ENCODE measurements around the gene NCF2.

NCF2 gene, protein sequence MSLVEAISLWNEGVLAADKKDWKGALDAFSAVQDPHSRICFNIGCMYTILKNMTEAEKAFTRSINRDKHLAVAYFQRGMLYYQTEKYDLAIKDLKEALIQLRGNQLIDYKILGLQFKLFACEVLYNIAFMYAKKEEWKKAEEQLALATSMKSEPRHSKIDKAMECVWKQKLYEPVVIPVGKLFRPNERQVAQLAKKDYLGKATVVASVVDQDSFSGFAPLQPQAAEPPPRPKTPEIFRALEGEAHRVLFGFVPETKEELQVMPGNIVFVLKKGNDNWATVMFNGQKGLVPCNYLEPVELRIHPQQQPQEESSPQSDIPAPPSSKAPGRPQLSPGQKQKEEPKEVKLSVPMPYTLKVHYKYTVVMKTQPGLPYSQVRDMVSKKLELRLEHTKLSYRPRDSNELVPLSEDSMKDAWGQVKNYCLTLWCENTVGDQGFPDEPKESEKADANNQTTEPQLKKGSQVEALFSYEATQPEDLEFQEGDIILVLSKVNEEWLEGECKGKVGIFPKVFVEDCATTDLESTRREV

GRCh38 chr1:183590244-183591191 is at the start of gene NCF2:
TSS of gene NCF2 (minus strand) at chr1:183590459. CDS start at chr1:183590329, 130 bp downstream.
- H3K4me3 ChIP-seq (ENCODE audit: low read depth, low read length): no peak within 1 kb of the TSS
- in situ Hi-C loops (cut with HindIII; ENCODE audit: low pct_ligation_motif_present, low sequenced_read_pairs): no loop called here
- no peak for DNase-seq
- no peaks in the 10 kb centered on the region for H3K36me3 ChIP-seq (replicated peaks)
- no peak within 1 kb of the TSS for H3K27ac ChIP-seq
- H3K27me3 ChIP-seq (replicated peaks): no peaks in the 10 kb centered on the region
- TF ChIP-seq, protein P1, sequence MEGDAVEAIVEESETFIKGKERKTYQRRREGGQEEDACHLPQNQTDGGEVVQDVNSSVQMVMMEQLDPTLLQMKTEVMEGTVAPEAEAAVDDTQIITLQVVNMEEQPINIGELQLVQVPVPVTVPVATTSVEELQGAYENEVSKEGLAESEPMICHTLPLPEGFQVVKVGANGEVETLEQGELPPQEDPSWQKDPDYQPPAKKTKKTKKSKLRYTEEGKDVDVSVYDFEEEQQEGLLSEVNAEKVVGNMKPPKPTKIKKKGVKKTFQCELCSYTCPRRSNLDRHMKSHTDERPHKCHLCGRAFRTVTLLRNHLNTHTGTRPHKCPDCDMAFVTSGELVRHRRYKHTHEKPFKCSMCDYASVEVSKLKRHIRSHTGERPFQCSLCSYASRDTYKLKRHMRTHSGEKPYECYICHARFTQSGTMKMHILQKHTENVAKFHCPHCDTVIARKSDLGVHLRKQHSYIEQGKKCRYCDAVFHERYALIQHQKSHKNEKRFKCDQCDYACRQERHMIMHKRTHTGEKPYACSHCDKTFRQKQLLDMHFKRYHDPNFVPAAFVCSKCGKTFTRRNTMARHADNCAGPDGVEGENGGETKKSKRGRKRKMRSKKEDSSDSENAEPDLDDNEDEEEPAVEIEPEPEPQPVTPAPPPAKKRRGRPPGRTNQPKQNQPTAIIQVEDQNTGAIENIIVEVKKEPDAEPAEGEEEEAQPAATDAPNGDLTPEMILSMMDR (IDR thresholded peaks at IDR 0.05; ENCODE audit: low read depth, low read length, missing control alignments): no peak

GRCh38 chr1:183638649-183639387 is 48.6 kb upstream of the NCF2 start:
- no peaks in the 10 kb centered on the region for H3K27me3 ChIP-seq (replicated peaks)
- TF ChIP-seq, protein P1 (IDR thresholded peaks at IDR 0.05; ENCODE audit: low read depth, low read length, missing control alignments): no peak
- no peak for DNase-seq
- no peak overlapping the region for H3K27ac ChIP-seq
- no peak overlapping the region for H3K4me3 ChIP-seq (ENCODE audit: low read depth, low read length)
- in situ Hi-C loops (cut with HindIII; ENCODE audit: low pct_ligation_motif_present, low sequenced_read_pairs): no loop called here
- no peaks in the 10 kb centered on the region for H3K36me3 ChIP-seq (replicated peaks)

DNA sequence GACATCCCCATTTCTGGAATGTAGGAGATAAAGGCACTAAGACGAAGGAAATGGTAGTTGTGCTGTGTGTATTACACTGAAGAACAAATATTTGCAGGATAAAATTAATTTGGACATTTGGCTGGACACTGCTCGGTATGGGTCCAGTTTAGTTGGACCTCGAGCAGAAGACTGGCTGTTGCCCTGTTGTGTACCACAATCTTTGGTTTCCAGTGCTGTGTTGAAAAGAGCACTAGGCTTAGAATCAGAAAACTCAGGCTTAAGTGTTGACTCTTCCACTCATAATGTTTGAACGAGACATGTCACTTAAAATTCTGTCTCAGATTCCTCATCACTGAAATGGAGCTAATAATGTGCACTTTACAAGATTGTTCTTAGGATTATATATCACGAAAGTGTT is 46.5 kb upstream of the NCF2 start:
- no peak overlapping the region for H3K27ac ChIP-seq
- H3K4me3 ChIP-seq (ENCODE audit: low read depth, low read length): peak overlapping the region; percentile 97
- in situ Hi-C loops (cut with HindIII; ENCODE audit: low pct_ligation_motif_present, low sequenced_read_pairs): no loop called here
- DNase-seq: no peak
- TF ChIP-seq, protein P1 (IDR thresholded peaks at IDR 0.05; ENCODE audit: low read depth, low read length, missing control alignments): no peak
- no peaks in the 10 kb centered on the region for H3K27me3 ChIP-seq (replicated peaks)
- peaks cover 3% of the 10 kb centered on the region for H3K36me3 ChIP-seq (replicated peaks)

GRCh38 chr1:183636334-183636682 is 46.0 kb upstream of the NCF2 start:
- Histone ChIP-seq H3K27me3 (replicated peaks) (no peaks in the 10 kb centered on the region), H3K27ac (peak overlapping the region; percentile 31), H3K4me3 (ENCODE audit: low read depth, low read length) (peak overlapping the region; percentile 97), H3K36me3 (replicated peaks) (peaks cover 3% of the 10 kb centered on the region)
- TF ChIP-seq, protein P1 (IDR thresholded peaks at IDR 0.05; ENCODE audit: low read depth, low read length, missing control alignments): no peak
- DNase-seq: no peak
- in situ Hi-C loops (cut with HindIII; ENCODE audit: low pct_ligation_motif_present, low sequenced_read_pairs): no loop called here

DNA sequence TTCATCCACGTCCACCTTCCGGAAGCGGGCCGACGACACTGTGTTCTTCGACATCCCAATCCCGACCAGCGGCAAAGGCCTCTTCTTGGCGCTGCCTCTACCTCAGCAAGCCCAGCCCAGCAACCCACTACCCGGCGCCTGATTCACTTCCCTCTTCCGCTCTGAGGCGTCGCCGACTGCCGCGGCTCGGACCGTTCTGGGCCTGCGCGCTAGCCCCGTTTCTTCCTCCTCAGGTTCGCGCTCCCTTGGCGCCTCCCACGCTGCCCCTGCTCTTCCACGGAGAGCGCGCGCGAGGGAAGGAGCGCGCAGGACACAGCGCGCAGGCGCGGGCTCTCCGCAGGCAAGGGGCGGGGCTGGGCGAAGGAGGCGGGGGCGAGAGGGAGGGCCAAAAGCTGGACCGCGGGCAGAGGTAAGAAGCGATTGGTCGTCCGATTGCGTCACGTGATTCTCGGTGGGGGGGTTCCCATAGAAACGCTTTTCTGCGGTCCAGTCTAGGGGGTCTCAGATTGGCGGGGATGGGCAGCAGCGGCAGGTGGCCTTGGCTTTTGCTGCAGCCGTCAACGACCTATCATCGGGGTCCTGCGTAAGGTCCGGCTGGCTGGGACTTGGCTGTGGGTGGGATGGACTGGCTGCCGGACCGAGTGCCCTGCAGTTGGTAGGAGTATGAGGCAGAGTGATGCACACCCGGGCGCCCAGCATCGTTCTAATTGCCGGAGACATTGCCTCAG is 45.5 kb upstream of the NCF2 start, which contains the start of gene ARPC5:
ARPC5 (minus strand) TSS at position 178 of the 728 bp plus-strand sequence; CDS start at position 54, 124 bp downstream.
- peak within 1 kb of the TSS; percentile 97 for H3K4me3 ChIP-seq (ENCODE audit: low read depth, low read length)
- TF ChIP-seq, protein P1 (IDR thresholded peaks at IDR 0.05; ENCODE audit: low read depth, low read length, missing control alignments): no peak

More for the DNA sequence above, 45.5 kb upstream of the NCF2 start, which contains the start of gene ARPC5:
- peak; percentile 93 for DNase-seq
- Histone ChIP-seq H3K36me3 (replicated peaks) (peaks cover 5% of the 10 kb centered on the region), H3K27me3 (replicated peaks) (no peaks in the 10 kb centered on the region), H3K27ac (peak within 1 kb of the TSS; percentile 92)
- in situ Hi-C loops (cut with HindIII; ENCODE audit: low pct_ligation_motif_present, low sequenced_read_pairs): no loop called here

Measured in brain microvascular endothelial cell (primary cell).